HG03064 (cell line): Measurements from ENCODE around the gene SLC16A10.
"Not testable (repeated sequence)": the region's sequence is repeated elsewhere in the genome, so short reads cannot be mapped to it uniquely, and the experiment has no call there.

Source experiments
- ATAC-seq: cut with Tn5 transposase; IDR thresholded peaks from one replicate; pipeline ENCODE4 v1.9.1; 2021; ENCODE audit warnings: low read depth; ENCODE audit not compliant: unreplicated experiment

Gene SLC16A10

GRCh38 chr6:111254779-111255166 lies 167.5 kb downstream of the SLC16A10 start:
- no peak for ATAC-seq

GRCh38 chr6:111255838-111256237 lies 168.5 kb downstream of the SLC16A10 start:
- not testable (repeated sequence) for ATAC-seq

GRCh38 chr6:111256646-111257045 lies 169.3 kb downstream of the SLC16A10 start:
- ATAC-seq: no peak

GRCh38 chr6:111258010-111258409 lies 170.7 kb downstream of the SLC16A10 start:
- ATAC-seq: no peak

- ATAC-seq: no peak
Observed at GRCh38 chr6:111258615-111259088, 171.3 kb downstream of the SLC16A10 start.

- peak; percentile 98 for ATAC-seq
Observed at GRCh38 chr6:111259089-111259831, 172.0 kb downstream of the SLC16A10 start.

- no peak for ATAC-seq
Observed at GRCh38 chr6:111260570-111261298, 173.4 kb downstream of the SLC16A10 start.

GRCh38 chr6:111263837-111264236 lies 176.5 kb downstream of the SLC16A10 start:
- ATAC-seq: no peak

GRCh38 chr6:111265842-111266241 lies 178.5 kb downstream of the SLC16A10 start:
- no peak for ATAC-seq

GRCh38 chr6:111266276-111266675 lies 179.0 kb downstream of the SLC16A10 start:
- ATAC-seq: no peak

- no peak for ATAC-seq
Observed at GRCh38 chr6:111267764-111268333, 180.5 kb downstream of the SLC16A10 start.

- ATAC-seq: no peak
Observed at GRCh38 chr6:111269401-111269970, 182.2 kb downstream of the SLC16A10 start.

- no peak for ATAC-seq
Observed at GRCh38 chr6:111270121-111270520, 182.8 kb downstream of the SLC16A10 start.

GRCh38 chr6:111274593-111275217 lies 187.4 kb downstream of the SLC16A10 start:
- no peak for ATAC-seq

- ATAC-seq: no peak
Observed at GRCh38 chr6:111276335-111276734, 189.0 kb downstream of the SLC16A10 start.

- ATAC-seq: no peak
Observed at GRCh38 chr6:111276736-111277135, 189.4 kb downstream of the SLC16A10 start.

GRCh38 chr6:111277819-111278218 lies 190.5 kb downstream of the SLC16A10 start:
- no peak for ATAC-seq

GRCh38 chr6:111278731-111279130 lies 191.4 kb downstream of the SLC16A10 start:
- no peak for ATAC-seq

GRCh38 chr6:111280445-111280955 lies 193.2 kb downstream of the SLC16A10 start:
- ATAC-seq: no peak
